ENCODE measurements around the gene MROH7.

Gene MROH7

DNA sequence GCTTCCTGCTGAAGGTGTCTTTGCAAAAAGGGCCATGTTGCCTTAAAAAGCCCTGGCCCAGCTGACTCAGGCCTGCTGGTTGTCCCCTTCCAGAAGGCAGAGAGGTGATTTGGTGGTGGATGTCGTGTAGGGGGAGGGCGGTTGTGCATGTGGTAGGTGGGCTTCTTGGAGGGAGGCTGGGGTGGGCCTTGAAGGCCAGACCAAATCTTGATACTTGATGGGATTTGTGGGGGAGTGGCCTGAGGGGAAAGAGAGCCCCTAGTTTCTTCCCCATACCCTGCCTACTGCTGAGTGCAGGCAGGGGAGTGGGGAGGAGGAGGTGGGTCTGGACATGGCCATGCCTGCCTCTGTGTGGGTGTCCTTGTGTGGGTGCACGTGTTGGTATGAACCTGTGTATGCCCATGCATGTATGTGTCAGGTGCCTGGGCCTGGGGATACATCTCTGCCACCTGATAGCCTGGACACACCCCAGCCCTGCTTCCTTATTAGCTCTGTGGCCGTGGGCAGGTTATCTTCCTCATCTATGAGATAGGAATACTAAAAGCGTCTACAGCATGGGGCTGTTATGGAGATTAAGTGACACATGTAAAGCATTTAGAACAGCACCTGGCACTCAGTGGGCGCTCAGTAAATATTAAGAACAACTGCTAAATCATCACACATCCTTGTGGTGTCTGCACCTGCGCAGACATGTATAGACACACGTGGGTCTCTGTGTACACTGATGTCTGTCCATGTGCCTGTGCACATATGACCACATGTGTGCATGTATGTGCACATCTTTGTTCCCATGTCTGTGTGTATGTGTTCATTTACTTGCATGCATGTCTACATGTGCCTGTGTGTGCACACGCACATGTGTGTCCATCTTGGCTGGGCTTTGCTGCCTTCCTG, 35.2 kb upstream of the MROH7 start:
- TF ChIP-seq ZNF274 (IDR thresholded peaks at IDR 0.05; ENCODE audit: low read depth, low read length): no peak
- no peak overlapping the region for H3K4me3 ChIP-seq (ENCODE audit: low read length)

DNA sequence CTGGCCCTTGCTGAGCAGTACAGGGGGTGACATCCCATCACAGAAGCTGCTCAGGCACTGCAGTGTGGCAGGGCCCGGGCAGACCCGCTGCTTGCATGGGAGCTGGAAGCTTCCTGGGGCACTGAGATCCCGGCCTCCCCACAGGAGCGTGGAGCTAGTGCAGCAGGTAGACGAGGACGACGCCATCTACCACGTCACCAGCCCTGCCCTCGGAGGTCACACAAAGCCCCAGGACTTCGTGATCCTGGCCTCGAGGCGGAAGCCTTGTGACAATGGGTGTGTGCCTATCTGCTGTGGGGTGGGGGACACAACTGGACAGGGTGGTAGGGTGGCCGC, 34.6 kb upstream of the MROH7 start:
- no peak for TF ChIP-seq ZNF274 (IDR thresholded peaks at IDR 0.05; ENCODE audit: low read depth, low read length)
- H3K4me3 ChIP-seq (ENCODE audit: low read length): no peak overlapping the region

DNA sequence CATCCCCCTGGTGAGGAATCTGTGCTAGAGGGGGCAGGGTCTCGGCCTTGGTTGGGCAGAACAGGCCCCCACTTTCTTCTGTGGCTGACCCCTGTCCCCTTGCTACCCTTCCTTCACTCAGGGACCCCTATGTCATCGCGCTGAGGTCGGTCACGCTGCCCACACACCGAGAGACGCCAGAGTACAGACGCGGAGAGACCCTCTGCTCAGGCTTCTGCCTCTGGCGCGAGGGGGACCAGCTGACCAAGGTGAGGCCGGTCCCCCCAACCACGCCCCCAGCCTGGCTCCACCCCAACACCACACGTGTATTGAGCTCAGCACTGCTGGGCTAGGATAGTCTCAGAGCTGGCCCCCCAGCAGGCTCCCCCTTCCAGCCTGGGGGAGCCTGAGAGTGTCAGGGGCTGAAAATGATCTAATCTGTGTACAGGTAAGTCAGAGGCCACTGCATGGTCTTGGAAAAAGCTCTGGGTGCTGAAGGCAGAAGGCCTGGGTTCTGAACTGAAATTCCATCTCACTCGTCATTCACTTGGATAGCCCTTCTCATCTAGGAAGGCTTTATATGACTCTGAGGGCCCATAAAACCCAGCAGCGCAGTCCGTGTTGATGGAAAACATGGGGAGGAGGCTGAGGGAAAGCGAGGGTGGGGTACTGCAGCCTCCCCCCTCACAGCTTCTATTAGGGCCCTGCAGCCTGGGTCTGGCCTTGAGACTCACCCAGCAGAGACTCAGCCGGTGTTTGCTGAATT, 33.6 kb upstream of the MROH7 start:
- TF ChIP-seq ZNF274 (IDR thresholded peaks at IDR 0.05; ENCODE audit: low read depth, low read length): no peak
- H3K4me3 ChIP-seq (ENCODE audit: low read length): no peak overlapping the region

DNA sequence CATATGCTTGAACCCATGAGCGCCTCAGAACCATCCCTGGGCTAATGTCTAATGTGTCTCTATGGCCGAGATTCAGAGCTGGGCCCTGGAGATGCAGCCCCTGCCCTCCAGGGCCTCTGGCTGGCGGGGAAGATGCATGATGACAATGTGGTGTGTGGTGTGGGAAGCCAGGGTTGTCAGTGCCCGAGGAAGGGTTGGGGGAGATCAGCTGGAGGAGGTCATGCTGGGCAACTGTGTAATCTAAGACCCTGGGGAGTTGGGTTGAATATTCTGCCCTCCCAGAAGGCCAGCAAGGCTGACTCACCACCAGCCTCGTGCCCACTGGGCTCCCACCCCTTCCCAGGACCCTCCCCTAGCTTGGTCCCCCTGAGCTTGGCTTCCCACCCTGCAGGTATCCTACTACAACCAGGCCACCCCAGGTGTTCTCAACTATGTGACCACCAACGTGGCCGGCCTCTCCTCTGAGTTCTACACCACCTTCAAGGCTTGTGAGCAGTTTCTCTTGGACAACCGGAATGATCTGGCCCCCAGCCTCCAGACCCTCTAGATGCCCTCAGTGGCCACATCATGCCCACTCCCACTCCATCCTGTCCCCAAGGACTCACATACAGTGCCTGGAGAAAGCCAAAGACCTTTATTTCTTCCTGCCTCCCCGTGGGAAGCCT, 32.9 kb upstream of the MROH7 start:
- no peak for TF ChIP-seq ZNF274 (IDR thresholded peaks at IDR 0.05; ENCODE audit: low read depth, low read length)
- H3K4me3 ChIP-seq (ENCODE audit: low read length): no peak overlapping the region

DNA sequence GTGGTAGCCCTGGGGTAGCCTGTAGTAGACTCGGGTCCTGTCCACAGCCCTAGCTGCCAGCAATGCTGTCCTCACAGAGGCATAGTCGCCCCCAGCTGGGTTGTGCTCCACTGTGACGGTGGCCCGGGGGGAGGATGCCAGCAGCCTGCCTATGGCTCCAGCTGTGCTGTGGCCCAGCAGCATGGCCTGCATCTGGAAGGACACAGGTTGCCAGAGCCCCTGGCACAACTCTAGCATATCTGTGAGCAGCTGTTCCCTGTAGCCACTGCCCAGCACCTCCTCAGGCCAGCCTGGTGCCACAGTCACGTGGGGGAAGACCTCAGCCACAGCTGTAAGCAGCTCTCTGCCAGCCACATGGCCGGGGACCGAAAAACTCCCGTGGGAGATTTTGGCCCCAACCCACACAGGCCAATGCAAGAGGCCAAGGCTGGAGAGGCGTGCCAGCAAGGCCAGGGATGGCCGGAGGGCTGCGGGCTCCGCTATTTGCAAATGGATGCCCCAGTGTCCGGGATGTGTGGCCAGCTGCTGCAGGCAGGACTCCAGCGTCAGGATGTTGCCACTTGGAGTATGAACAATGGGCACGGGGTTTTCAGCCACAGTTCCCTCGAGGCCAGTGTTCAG, 32.2 kb upstream of the MROH7 start:
- no peak for TF ChIP-seq ZNF274 (IDR thresholded peaks at IDR 0.05; ENCODE audit: low read depth, low read length)
- no peak overlapping the region for H3K4me3 ChIP-seq (ENCODE audit: low read length)

DNA sequence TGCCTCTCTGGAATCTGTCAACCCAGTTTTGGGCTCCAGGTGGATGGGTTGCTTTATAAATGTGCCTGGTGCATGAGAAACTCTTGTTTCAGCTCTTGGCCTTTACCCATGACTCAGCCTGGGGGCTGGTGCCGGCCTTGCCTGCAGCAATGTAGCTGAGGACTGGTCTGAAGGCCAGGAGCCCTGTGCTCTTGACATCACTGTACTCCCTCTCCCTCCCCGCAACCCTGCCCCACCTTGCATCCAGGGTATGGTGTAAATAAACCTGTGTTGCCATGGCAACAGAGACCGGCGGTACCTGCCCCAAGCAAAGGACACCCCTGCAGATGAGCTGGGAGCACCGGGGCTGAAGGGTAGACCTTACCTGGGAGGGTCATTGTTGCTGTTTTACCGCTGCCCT, 31.5 kb upstream of the MROH7 start:
- no peak overlapping the region for H3K4me3 ChIP-seq (ENCODE audit: low read length)
- TF ChIP-seq ZNF274 (IDR thresholded peaks at IDR 0.05; ENCODE audit: low read depth, low read length): no peak

DNA sequence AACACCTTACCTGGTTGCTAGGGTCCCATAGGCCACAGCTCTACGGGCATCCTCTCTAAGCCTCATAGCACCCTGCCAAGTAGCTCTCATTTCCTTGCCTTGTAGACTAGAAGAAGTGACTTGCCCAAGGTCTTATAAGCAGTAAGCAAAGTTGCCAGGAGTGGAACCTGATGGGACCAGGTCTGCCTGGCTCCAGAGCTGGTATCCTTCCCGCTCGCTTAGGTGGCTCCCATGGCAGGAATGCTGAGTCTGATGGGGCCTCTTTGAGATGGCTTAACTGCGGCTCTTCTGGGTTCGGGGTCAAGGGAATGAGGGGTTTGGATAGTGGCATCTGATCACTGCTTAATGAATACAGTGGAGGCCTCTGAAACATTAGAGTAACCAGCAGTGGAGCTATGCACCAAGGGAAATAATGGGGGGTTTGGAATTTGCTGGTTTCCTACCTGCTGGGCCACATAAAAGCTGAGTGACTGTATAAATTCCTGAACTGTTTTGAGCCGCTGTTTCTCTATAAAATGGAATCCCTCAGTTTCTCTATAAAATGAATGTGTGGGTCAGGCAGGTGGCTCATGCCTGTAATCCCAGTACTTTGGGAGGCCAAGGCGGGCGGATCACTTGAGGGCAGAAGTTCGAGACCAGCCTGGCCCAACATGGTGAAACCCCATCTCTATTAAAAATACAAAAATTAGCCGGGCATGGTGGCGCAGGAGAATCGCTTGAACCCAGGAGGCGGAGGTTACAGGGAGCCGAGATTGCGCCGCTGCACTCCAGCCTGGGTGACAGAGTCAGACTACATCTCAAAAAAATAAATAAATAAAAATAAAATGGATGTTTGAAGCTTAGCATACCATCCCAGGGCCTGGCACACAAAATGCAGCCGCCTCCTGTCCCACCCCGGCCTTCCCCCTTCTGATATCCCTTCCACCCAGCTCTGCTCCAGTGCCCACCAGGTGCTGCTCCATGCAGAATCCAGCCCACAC, 30.7 kb upstream of the MROH7 start:
- H3K4me3 ChIP-seq (ENCODE audit: low read length): no peak overlapping the region
- no peak for TF ChIP-seq ZNF274 (IDR thresholded peaks at IDR 0.05; ENCODE audit: low read depth, low read length)

DNA sequence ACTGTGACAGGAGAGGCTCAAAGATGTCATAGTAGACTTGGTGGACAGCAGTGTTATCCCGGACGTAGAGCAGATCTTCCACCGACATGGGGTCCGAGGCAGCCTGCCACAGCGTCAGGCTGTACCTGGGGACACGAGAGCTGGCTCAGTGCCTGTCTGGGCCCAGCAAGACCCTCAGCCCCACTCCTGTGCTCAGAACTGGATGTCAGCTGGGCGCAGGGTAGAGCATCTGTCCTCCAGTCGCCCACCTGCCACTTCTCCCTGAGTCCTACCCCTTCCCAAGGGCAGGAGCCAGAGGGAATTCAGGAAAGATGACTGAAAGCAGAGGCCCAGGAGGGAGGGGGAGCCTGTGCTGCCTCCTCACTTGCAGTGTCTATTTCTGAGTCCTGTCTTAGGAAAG, 30.0 kb upstream of the MROH7 start:
- TF ChIP-seq ZNF274 (IDR thresholded peaks at IDR 0.05; ENCODE audit: low read depth, low read length): no peak
- no peak overlapping the region for H3K4me3 ChIP-seq (ENCODE audit: low read length)

DNA sequence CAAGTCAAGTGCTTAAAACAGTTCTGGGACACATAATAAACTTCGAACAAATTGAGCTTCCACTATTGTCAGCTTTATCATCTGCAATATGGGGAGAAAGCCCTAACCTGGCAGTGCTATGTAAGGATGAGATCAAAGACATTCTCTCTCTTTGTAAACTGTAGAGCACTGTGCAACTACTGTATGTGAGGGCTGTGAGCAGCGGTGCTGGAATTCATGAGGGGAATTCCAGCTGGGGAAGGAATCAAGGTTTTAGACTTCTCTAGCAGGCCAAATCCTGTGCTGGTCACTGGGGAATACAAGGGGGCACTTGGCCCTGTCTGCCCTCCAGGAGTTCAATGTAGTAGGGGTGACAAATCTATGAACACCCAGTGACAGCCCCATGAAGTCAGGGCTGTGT, 27.6 kb upstream of the MROH7 start:
- no peak overlapping the region for H3K4me3 ChIP-seq (ENCODE audit: low read length)
- TF ChIP-seq ZNF274 (IDR thresholded peaks at IDR 0.05; ENCODE audit: low read depth, low read length): no peak

DNA sequence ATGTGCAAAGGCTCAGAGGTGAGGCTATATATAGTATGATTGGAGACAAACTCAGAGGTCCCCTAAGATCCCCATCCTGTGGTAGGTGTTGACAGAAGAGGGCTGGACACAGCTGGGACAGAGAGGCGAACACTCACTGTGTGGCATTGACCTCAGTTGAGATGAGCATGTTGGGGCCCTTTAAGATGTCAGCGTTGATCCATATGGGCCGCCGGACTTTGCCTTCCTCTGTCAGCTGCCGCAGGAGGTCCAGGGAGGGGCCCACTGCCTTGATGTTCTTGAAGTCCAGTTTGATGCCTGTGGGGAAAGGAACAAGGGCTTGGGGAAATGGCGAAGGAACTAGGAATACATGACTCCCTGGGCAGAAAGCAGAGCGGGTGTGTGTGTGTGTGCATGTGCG, 27.0 kb upstream of the MROH7 start:
- H3K4me3 ChIP-seq (ENCODE audit: low read length): no peak overlapping the region
- no peak for TF ChIP-seq ZNF274 (IDR thresholded peaks at IDR 0.05; ENCODE audit: low read depth, low read length)

DNA sequence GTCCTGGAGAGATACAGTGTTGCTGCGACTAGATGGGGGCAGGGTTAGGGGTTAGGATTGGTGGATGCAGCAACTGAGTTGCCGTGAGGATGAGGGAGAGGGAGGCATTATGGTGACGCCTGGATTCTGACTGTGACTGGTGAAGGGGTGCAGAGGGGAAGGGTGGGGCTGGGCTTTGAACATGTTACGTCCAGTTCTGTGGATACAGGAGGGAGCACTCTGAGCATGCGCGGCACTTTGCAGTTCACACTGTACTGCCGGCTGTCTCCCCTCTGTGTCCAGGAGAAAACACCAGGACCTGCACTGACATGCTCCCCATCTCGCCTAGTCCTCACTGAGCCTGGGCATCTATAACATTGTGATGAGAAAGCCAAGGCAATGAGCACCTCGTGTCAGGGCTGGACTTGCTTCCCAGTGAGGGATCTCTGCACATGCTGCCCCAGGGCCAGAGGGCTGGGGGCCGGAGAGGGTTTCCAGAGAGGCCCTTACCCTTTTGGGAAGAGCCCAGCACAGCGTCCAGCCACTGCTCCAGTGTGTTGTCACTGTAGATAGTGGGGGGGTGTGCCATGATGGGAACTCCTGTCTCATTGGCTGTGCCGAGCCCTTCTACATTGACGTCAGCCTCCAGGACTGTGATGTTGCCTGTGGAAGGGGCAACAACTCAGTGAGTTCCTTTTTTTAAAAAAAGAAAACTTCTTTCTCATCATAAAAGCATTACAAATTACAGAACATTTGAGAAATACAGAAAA, 25.9 kb upstream of the MROH7 start:
- no peak overlapping the region for H3K4me3 ChIP-seq (ENCODE audit: low read length)
- no peak for TF ChIP-seq ZNF274 (IDR thresholded peaks at IDR 0.05; ENCODE audit: low read depth, low read length)

DNA sequence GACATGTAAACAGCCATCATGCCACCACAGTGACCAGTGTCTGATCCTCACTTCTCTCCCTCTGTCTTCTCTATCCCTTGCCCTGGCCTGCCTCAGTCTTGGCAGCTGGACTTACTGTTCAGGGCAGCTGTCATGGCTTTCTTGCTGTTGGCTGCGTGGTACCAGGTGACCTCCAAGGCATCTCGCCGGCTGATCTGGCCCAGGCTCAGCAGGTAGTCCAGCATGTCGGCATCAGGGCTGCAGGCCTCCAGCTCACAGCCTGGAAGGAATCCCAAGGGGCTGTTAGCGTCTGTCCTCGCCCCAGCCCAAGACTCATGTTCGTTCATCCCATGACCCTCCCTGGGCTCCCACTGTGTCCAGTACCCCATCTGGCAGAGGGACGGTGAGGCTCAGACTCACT, 21.8 kb upstream of the MROH7 start:
- no peak for TF ChIP-seq ZNF274 (IDR thresholded peaks at IDR 0.05; ENCODE audit: low read depth, low read length)
- H3K4me3 ChIP-seq (ENCODE audit: low read length): no peak overlapping the region
